B cell (primary cell): ENCODE data around the gene CREB5. TPM values are rescaled to one million over a fixed set of nuclear protein-coding genes. Genes with fewer than 3 reads are reported as not detected.

ENCODE experiments used
- ATAC-seq: fragments of 200-7000 bp; cut with Tn5 transposase; one replicate; pipeline ENCODE4 v1.10.0; 2021; ENCODE audit warnings: low read depth, mild to moderate bottlenecking, moderate number of reproducible peaks, moderate library complexity
- CTCF ChIA-PET: fragments of 350-600 bp; sonication (Branson Sonifier 250); formaldehyde crosslinking; loops from one replicate; lab custom pipeline; 2021; ENCODE audit warnings: antibody characterized with exemption, inconsistent platforms; lab: Charles Lee
- POLR2A ChIA-PET: fragments of 350-600 bp; sonication (Branson Sonifier 250); formaldehyde crosslinking; loops from one replicate; lab custom pipeline; 2021; ENCODE audit warnings: antibody characterized with exemption; lab: Charles Lee
- DNase-seq: peaks from one replicate; pipeline ENCODE4 v3.0.0; 2013
- H2AFZ ChIP-seq: 2 replicates; pipeline ENCODE4 v1.6.1; 2012; ENCODE audit warnings: mild to moderate bottlenecking, low read depth, low read length; ENCODE audit not compliant: insufficient read depth, poor library complexity, severe bottlenecking
- H3K27ac ChIP-seq, 2 donors: 1 replicate in 1 of 2; 2 replicates in 1 of 2; pipeline ENCODE4 v1.5.1; 2012 to 2013; ENCODE audit warnings: low read length in 2 of 2, mild to moderate bottlenecking in 2 of 2, moderate library complexity in 1 of 2
- H3K27me3 ChIP-seq, 4 experiments: fragments of 200-600 bp in 1 of 4; sonication (generic) in 1 of 4; replicated peaks in 1 of 4; 1 replicate in 2 of 4; 2 replicates in 2 of 4; pipeline versions ENCODE4 v1.6.1 to v1.7.0; 2013 to 2016; ENCODE audit warnings: low read length in 3 of 4, mild to moderate bottlenecking in 2 of 4, mixed read lengths in 1 of 4, moderate library complexity in 1 of 4; ENCODE audit not compliant: insufficient read depth in 4 of 4, control insufficient read depth in 3 of 4; ENCODE audit errors: control extremely low read depth in 1 of 4
- H3K36me3 ChIP-seq, 2 experiments: replicated peaks in 1 of 2; 1 replicate in 1 of 2; 2 replicates in 1 of 2; pipeline versions ENCODE4 v1.6.1 to v1.7.1; 2013; ENCODE audit warnings: low read length in 1 of 2; ENCODE audit not compliant: insufficient read depth in 2 of 2, control insufficient read depth in 1 of 2; ENCODE audit errors: control extremely low read depth in 1 of 2, extremely low read depth in 1 of 2
- H3K4me1 ChIP-seq, 2 donors: fragments of 200-600 bp in 1 of 2; sonication (generic) in 1 of 2; 1 replicate in 1 of 2; 2 replicates in 1 of 2; pipeline versions ENCODE4 v1.5.1 to v1.6.1; 2013 to 2017; ENCODE audit warnings: low read length in 2 of 2; ENCODE audit not compliant: control insufficient read depth in 2 of 2, insufficient read depth in 2 of 2
- H3K4me2 ChIP-seq: replicated peaks from 2 replicates; pipeline ENCODE3; 2012; ENCODE audit warnings: mild to moderate bottlenecking, low read depth, low read length; ENCODE audit not compliant: poor library complexity, severe bottlenecking
- H3K4me3 ChIP-seq, 5 experiments: fragments of 200-600 bp in 1 of 5; sonication (generic) in 1 of 5; 1 replicate in 3 of 5; 2 replicates in 2 of 5; pipeline versions ENCODE4 v1.5.1 to v1.7.0; 2011 to 2016; ENCODE audit warnings: low read length in 4 of 5, mild to moderate bottlenecking in 4 of 5, low read depth in 2 of 5, control low read depth in 1 of 5, moderate library complexity in 1 of 5; ENCODE audit not compliant: insufficient read depth in 1 of 5; ENCODE audit errors: control extremely low read depth in 1 of 5, extremely low read depth in 1 of 5
- H3K79me2 ChIP-seq: fragments of 200-600 bp; sonication (generic); one replicate; pipeline ENCODE4 v1.6.0; 2016; ENCODE audit warnings: low read length; ENCODE audit not compliant: control insufficient read depth, insufficient read depth
- H3K9ac ChIP-seq: fragments of 200-600 bp; sonication (generic); 2 replicates; pipeline ENCODE4 v1.6.1; 2017; ENCODE audit warnings: mild to moderate bottlenecking, low read length, moderate library complexity
- H3K9me3 ChIP-seq, 3 donors: one replicate each; pipeline versions ENCODE4 v1.6.1 to v1.7.1; 2013; ENCODE audit warnings: low read length in 2 of 3; ENCODE audit not compliant: control insufficient read depth in 2 of 3, insufficient read depth in 1 of 3; ENCODE audit errors: control extremely low read depth in 1 of 3
- H4K20me1 ChIP-seq: 2 replicates; pipeline ENCODE4 v1.6.0; 2012; ENCODE audit warnings: mild to moderate bottlenecking, low read length; ENCODE audit not compliant: insufficient read depth, control insufficient read depth, poor library complexity, severe bottlenecking
- H3K27ac Mint-ChIP-seq: one replicate; pipeline ENCODE4 v1.8.0; 2021; ENCODE audit warnings: mixed read lengths
- H3K27me3 Mint-ChIP-seq: one replicate; pipeline ENCODE4 v1.8.0; 2021; ENCODE audit warnings: mixed read lengths
- H3K4me1 Mint-ChIP-seq: one replicate; pipeline ENCODE4 v1.8.0; 2021; ENCODE audit warnings: mixed read lengths
- H3K4me3 Mint-ChIP-seq: one replicate; pipeline ENCODE4 v1.8.0; 2021; ENCODE audit warnings: mixed read lengths
- H3K9me3 Mint-ChIP-seq: one replicate; pipeline ENCODE4 v1.8.0; 2022; ENCODE audit warnings: mixed read lengths; ENCODE audit not compliant: insufficient read depth
- EZH2 ChIP-seq: IDR thresholded peaks from 2 replicates; pipeline ENCODE4 v1.6.1; 2012; ENCODE audit warnings: borderline replicate concordance, low read depth, mild to moderate bottlenecking, moderate library complexity, low read length; ENCODE audit not compliant: insufficient read depth, poor library complexity, severe bottlenecking
- WGBS: methylation state at CpG from one replicate; pipeline ENCODE4 v1.1.5; 2013; ENCODE audit warnings: missing lambda C conversion rate; ENCODE audit not compliant: insufficient coverage; 5-methylcytosine and 5-hydroxymethylcytosine counted together
- intact Hi-C: fragments of 100-400 bp; cut with micrococcal nuclease; formaldehyde crosslinking; loops from one replicate; pipeline ENCODE4 v1.10.0; 2022
- polyA plus RNA-seq: library from polyadenylated mRNA; depleted of rRNA; stranded (reverse); fragments of >200 nt; gene quantifications from 2 replicates; pipeline ENCODE4 v1.2.3, GENCODE V29; 2012
- total RNA-seq, 2 donors: library from RNA; stranded (reverse); fragments of 120-200 nt in 1 of 2; gene quantifications; 1 replicate in 1 of 2; 2 replicates in 1 of 2; pipeline versions ENCODE4 v1.2.3 to v1.2.4, GENCODE V29; 2013 to 2022
- TF ChIP-seq, protein P1 (sequence below): fragments of 200-600 bp; IDR thresholded peaks from one replicate; pipeline ENCODE4 v1.8.0; 2022; ENCODE audit warnings: antibody characterized with exemption, mild to moderate bottlenecking

CREB5 gene
- total and polyA plus RNA-seq, 2 donors (not counting 1 experiment from before 2014, with no cell fraction given) = 0.05 to 0.95 TPM

DNA sequence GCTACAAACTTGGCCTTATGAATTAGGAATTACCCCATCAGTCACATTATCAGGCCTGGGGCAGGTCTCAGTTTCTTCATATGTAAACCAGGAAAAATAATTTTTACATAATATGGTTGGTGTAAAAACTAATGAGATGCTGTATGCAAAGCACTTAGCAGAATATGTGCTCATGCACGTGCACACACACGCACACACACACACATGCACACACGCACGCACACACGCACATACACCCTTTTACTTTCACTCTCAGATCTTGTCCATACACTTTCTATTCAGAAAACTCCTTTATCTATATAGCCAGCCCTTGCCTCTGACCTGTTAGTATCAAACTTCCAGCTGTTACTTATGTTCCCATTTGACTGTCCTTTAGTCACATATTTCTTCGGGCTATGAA is 92.7 kb downstream of the CREB5 start:
- no peaks in the 10 kb centered on the region for H3K9me3 ChIP-seq
- H3K4me1 ChIP-seq = peaks cover 2 to 5% of the 10 kb centered on the region in 2 donors
- Mint-ChIP-seq H3K9me3 (no peaks in the 10 kb centered on the region), H3K4me3 (no peak overlapping the region), H3K27me3 (no peaks in the 10 kb centered on the region), H3K4me1 (peaks cover 19% of the 10 kb centered on the region), H3K27ac (no peak overlapping the region)
- CTCF ChIA-PET = no interaction called here
- intact Hi-C loops = no loop called here
- ATAC-seq = no peak
- no peak overlapping the region for H3K4me2 ChIP-seq
- no peak overlapping the region for H2AFZ ChIP-seq
- H4K20me1 ChIP-seq = no peaks in the 10 kb centered on the region
- DNase-seq = no peak
- no peak overlapping the region for H3K4me3 ChIP-seq
- no peak overlapping the region for H3K27ac ChIP-seq
- H3K79me2 ChIP-seq = no peaks in the 10 kb centered on the region
- 34% methylated on average over 5 of the region's 6 CpGs for WGBS
- POLR2A ChIA-PET = no interaction called here
- H3K9ac ChIP-seq = no peak overlapping the region
- TF ChIP-seq, protein P1, sequence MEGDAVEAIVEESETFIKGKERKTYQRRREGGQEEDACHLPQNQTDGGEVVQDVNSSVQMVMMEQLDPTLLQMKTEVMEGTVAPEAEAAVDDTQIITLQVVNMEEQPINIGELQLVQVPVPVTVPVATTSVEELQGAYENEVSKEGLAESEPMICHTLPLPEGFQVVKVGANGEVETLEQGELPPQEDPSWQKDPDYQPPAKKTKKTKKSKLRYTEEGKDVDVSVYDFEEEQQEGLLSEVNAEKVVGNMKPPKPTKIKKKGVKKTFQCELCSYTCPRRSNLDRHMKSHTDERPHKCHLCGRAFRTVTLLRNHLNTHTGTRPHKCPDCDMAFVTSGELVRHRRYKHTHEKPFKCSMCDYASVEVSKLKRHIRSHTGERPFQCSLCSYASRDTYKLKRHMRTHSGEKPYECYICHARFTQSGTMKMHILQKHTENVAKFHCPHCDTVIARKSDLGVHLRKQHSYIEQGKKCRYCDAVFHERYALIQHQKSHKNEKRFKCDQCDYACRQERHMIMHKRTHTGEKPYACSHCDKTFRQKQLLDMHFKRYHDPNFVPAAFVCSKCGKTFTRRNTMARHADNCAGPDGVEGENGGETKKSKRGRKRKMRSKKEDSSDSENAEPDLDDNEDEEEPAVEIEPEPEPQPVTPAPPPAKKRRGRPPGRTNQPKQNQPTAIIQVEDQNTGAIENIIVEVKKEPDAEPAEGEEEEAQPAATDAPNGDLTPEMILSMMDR = no peak
- no peak for TF ChIP-seq EZH2
- H3K27me3 ChIP-seq = no peaks in the 10 kb centered on the region
- no peaks in the 10 kb centered on the region for H3K36me3 ChIP-seq

DNA sequence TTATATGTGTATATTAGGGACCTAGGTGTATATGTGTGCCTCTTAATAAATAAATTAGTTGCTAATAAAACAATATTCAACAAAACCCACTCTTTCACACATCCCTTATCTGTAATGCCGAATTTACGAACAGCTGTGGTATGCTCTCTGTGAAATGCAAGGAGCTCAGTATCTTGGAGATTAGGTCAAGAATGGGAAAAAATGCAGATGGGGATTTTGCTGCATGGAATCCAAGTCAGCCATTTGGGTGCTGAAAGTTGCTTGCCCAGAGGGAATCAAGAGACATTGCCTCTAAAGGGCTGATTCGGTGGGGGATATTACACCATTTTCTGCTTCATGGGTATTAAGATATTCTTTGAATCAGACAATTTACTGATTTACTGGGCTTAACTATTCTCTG is 93.5 kb downstream of the CREB5 start:
- ChIA-PET CTCF (no interaction called here), POLR2A (no interaction called here)
- H3K4me1 Mint-ChIP-seq = peaks cover 22% of the 10 kb centered on the region
- Histone ChIP-seq H3K4me3 (no peak overlapping the region), H2AFZ (no peak overlapping the region), H3K4me1 (peaks cover 2 to 5% of the 10 kb centered on the region in 2 donors), H3K79me2 (no peaks in the 10 kb centered on the region), H3K27ac (no peak overlapping the region), H3K36me3 (no peaks in the 10 kb centered on the region), H3K4me2 (no peak overlapping the region), H3K9me3 (no peaks in the 10 kb centered on the region), H4K20me1 (no peaks in the 10 kb centered on the region), H3K9ac (no peak overlapping the region), H3K27me3 (no peaks in the 10 kb centered on the region)
- DNase-seq (no peak), ATAC-seq (no peak)
- no peak overlapping the region for H3K4me3 Mint-ChIP-seq
- H3K27ac Mint-ChIP-seq = no peak overlapping the region
- H3K27me3 Mint-ChIP-seq = no peaks in the 10 kb centered on the region
- intact Hi-C loops = no loop called here
- TF ChIP-seq, protein P1 = no peak
- TF ChIP-seq EZH2 = no peak
- H3K9me3 Mint-ChIP-seq = no peaks in the 10 kb centered on the region
- WGBS = no CpG with 5 or more reads among the region's 3 CpGs
